Aorta (tissue), 5 donors: ENCODE measurements around the gene MYBPC3. TPM values are rescaled to one million over a fixed set of nuclear protein-coding genes. Genes with fewer than 3 reads are reported as not detected.

ENCODE experiments used
- ATAC-seq: fragments of 200-7000 bp; cut with Tn5 transposase; one replicate; pipeline ENCODE4 v1.9.1; 2022; ENCODE audit warnings: moderate library complexity; ENCODE audit not compliant: low FRiP score
- DNase-seq, 2 donors: peaks; one replicate each; pipeline ENCODE4 v3.0.0-alpha.2; 2020
- H3K27ac ChIP-seq, 2 donors: one replicate each; pipeline ENCODE4 v1.5.1; 2013; ENCODE audit warnings: low read length in 2 of 2, mild to moderate bottlenecking in 2 of 2, moderate library complexity in 2 of 2, control low read depth in 1 of 2, inconsistent platforms in 1 of 2, low read depth in 1 of 2
- H3K27me3 ChIP-seq, 2 donors: one replicate each; pipeline ENCODE4 v1.6.1; 2013; ENCODE audit warnings: control low read depth in 1 of 2, low read length in 1 of 2, mild to moderate bottlenecking in 1 of 2, moderate library complexity in 1 of 2; ENCODE audit not compliant: insufficient read depth in 2 of 2, control insufficient read depth in 1 of 2
- H3K36me3 ChIP-seq, 2 donors: one replicate each; pipeline ENCODE4 v1.6.1; 2013; ENCODE audit warnings: control low read depth in 1 of 2, low read length in 1 of 2, mild to moderate bottlenecking in 1 of 2; ENCODE audit not compliant: insufficient read depth in 2 of 2, control insufficient read depth in 1 of 2
- H3K4me1 ChIP-seq, 2 donors: one replicate each; pipeline ENCODE4 v1.6.1; 2013; ENCODE audit warnings: low read length in 2 of 2, control low read depth in 1 of 2, mild to moderate bottlenecking in 1 of 2, moderate library complexity in 1 of 2; ENCODE audit not compliant: insufficient read depth in 2 of 2, control insufficient read depth in 1 of 2
- H3K4me3 ChIP-seq, 2 donors: one replicate each; pipeline ENCODE4 v1.5.1; 2013; ENCODE audit warnings: low read length in 2 of 2, control low read depth in 1 of 2, mild to moderate bottlenecking in 1 of 2
- H3K9me3 ChIP-seq: one replicate; pipeline ENCODE4 v1.6.1; 2013; ENCODE audit warnings: mild to moderate bottlenecking, low read length; ENCODE audit not compliant: control insufficient read depth
- WGBS, 2 donors: extraction: QIAGEN DNeasy Blood & Tissue Kit; methylation state at CpG; one replicate each; pipeline ENCODE4 v1.1.7; 2013; 5-methylcytosine and 5-hydroxymethylcytosine counted together
- intact Hi-C, 2 donors: fragments of 100-400 bp; cut with DNase I; formaldehyde crosslinking; loops; one replicate each; pipeline versions ENCODE4 v1.14.2 to v1.15.0; 2022
- polyA plus RNA-seq, 2 donors: library from polyadenylated mRNA; stranded (reverse); fragments of 200-250 nt; gene quantifications; one replicate each; pipeline ENCODE4 v1.2.3, GENCODE V29; 2013
- total RNA-seq, 2 donors: library from RNA; stranded (reverse); fragmentation: NEBNext Ultra II Directional; extraction: Animal tissue kit (Norgen Biotek cat#: 25700); gene quantifications; one replicate each; pipeline ENCODE4 v1.2.1, GENCODE V29; 2021
- donor health status: healthy with polysubstance abuse.
- donor health status: Bipolar disorder and iron deficiency.
- donor health status: DM: no; HTN: no; CAD: no.
- donor health status: DM: no; HTN: no; CAD: no.
- donor health status: DM: yes; HTN: yes; CAD: no.

The MYBPC3 gene
- total and polyA plus RNA-seq, 4 donors = 0.03 to 1.9 (median 0.29) TPM

DNA sequence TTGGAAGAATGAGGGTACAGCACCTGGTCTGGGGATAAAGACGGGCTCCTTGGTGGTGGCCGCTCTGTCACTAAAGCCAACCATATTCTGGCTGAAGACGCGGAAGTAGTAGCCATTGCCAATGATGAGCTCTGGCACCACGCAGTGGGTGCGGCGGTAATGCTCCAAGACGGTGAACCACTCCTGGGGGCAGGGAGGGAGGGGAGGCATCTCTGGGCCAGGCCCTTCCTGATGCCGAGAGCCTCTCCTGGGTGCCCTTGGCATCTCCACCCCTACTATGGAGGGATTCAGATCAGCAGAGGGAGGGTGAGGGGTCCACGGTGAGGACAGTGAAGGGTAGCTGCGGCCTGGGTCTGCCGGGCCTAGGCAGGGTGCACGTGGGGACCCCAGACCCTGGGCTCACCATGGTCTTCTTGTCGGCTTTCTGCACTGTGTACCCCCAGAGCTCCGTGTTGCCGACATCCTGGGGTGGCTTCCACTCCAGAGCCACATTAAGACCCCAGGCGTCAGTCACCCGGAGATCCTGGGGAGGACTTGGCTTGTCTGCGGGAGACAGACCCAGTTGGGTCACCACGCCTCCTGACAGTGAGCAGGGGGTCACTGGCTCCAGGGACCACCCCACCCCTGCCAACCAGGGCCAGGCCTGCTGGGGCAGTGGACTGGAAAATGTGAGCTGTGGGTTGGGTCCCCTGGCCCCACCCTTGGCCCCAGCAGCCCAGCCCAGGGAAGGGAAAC is 19.5 kb downstream of the MYBPC3 start:
- H3K36me3 ChIP-seq = no peaks in the 10 kb centered on the region
- intact Hi-C loops = no loop called here
- no peak for ATAC-seq
- H3K9me3 ChIP-seq = no peaks in the 10 kb centered on the region
- DNase-seq = peak in 1 of 2 donors; percentile 57
- no peak overlapping the region for H3K4me3 ChIP-seq
- no peaks in the 10 kb centered on the region for H3K27me3 ChIP-seq
- no peaks in the 10 kb centered on the region for H3K4me1 ChIP-seq
- 91 to 93% methylated on average over 18 to 20 of the region's 20 CpGs for WGBS, 2 donors
- H3K27ac ChIP-seq = no peak overlapping the region

DNA sequence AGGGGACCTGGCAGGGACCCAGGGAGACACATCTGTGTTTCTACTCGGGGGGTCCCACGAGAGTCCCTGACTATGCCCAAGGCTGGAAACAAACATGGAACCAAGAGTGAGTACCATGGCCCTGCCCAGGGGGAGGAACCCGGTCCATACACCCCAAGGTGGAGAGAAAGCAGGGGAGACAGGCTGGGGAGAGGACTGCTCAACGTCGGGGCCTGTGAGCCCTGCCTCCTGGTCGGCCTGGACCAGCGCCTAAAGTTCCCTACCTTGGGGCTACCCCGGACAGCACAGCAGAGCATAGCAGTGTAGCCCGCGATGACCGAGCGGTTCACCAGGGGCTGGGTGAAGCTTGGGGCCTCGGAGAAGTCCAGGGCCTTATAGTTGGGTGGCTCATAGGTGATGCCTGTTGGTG is 20.2 kb downstream of the MYBPC3 start:
- no peaks in the 10 kb centered on the region for H3K27me3 ChIP-seq
- WGBS, 2 donors = 73 to 83% methylated on average over 13 of the region's 13 CpGs
- H3K9me3 ChIP-seq = no peaks in the 10 kb centered on the region
- no peak overlapping the region for H3K27ac ChIP-seq
- intact Hi-C loops = no loop called here
- no peak overlapping the region for H3K4me3 ChIP-seq
- no peaks in the 10 kb centered on the region for H3K4me1 ChIP-seq
- ATAC-seq (no peak), DNase-seq (peak in 1 of 2 donors; percentile 70)
- no peaks in the 10 kb centered on the region for H3K36me3 ChIP-seq

DNA sequence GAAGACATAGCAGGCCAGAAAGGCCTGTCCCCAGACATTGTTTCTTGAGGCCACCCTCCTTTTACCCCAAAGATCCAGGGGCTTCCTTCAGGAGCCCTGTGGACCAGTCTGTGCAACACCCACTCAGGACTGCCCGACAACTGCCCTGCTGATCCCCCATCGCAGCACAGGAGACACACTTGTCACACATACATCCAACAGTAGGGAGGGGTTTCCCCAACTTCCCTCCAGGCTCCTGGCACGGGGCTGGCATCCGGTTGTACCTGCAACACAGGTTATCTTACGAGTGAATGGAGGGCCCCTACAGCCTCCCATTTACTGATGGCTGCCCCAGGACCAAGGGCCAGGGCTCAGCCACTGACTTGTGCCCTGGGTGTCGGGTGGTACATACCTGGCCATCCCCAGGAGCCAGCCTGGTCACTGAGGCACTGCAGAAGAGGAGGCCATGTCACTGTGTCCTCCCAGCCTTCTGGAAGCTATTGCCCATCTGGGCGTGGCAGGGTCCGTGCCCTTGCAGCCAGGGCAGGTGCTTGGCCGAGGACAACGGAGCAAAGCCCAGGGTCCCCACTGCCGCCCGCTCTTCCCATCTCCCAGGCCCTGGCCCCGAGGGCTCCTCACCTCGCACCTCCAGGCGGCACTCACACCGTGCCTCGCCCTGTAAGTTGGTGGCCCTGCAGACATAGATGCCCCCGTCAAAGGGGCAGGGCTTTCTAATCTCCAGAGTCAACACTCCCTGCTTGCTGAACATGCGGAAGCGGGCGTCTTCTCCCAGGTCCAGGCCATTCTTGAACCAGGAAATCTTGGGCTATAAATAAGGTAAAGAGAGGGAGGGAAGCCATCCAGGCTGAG is 20.8 kb downstream of the MYBPC3 start:
- no peaks in the 10 kb centered on the region for H3K36me3 ChIP-seq
- H3K27me3 ChIP-seq = no peaks in the 10 kb centered on the region
- no peaks in the 10 kb centered on the region for H3K4me1 ChIP-seq
- H3K27ac ChIP-seq = no peak overlapping the region
- 79% methylated on average over 21 of the region's 21 CpGs for WGBS, 2 donors
- no peak overlapping the region for H3K4me3 ChIP-seq
- H3K9me3 ChIP-seq = no peaks in the 10 kb centered on the region
- DNase-seq (peak in 1 of 2 donors; percentile 63), ATAC-seq (no peak)
- intact Hi-C loops = no loop called here

DNA sequence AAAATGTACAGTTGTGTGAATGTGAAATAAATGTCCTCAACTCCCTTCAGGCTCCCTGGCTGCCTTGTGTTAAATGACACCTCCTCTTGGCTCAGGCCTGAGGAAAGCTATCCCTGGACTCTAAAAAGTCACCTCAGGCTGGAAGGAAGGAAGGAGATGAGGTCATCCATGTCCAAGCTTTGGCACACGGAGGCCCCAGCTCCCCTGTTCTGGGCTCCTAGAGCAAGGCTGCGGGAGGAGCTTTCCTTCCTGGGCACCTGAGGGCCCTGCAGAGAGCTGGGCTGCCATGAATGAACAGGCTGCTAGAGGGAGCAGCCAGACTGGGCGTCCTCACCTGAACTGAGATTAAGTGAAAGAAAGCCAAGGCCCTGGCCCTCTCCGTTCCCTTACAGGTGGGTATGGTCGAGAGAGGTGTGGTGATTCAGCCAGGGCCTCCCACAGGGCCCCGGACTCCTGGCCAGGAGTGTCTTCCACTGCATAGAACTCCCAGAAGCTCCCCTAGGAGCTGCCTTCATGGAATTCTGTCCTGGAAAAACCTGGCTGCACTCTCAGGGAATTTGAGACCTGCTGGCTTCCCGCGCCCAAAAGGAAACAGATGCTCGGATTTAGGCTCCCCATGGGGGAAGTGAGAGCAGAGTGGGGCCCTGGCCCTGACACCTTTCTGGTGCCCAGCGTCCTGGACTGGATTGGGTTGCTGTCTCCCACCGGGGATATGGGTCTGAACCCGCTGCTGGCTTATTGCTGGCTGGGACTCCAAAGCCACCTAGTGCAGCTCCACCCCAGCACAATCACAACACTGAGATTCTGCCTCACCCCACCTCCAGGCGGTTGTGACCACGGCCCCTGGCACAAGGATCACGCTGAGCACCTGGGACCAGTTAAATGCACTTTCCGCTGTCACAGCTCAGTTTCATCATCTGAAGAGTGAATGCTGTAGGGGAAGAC is 22.2 kb downstream of the MYBPC3 start:
- intact Hi-C loops = no loop called here
- ATAC-seq (no peak), DNase-seq (peak in 1 of 2 donors; percentile 60)
- no peaks in the 10 kb centered on the region for H3K36me3 ChIP-seq
- no peak overlapping the region for H3K27ac ChIP-seq
- no peaks in the 10 kb centered on the region for H3K9me3 ChIP-seq
- H3K4me3 ChIP-seq = no peak overlapping the region
- no peaks in the 10 kb centered on the region for H3K27me3 ChIP-seq
- WGBS, 2 donors = 63 to 64% methylated on average over 16 of the region's 16 CpGs
- H3K4me1 ChIP-seq = no peaks in the 10 kb centered on the region

DNA sequence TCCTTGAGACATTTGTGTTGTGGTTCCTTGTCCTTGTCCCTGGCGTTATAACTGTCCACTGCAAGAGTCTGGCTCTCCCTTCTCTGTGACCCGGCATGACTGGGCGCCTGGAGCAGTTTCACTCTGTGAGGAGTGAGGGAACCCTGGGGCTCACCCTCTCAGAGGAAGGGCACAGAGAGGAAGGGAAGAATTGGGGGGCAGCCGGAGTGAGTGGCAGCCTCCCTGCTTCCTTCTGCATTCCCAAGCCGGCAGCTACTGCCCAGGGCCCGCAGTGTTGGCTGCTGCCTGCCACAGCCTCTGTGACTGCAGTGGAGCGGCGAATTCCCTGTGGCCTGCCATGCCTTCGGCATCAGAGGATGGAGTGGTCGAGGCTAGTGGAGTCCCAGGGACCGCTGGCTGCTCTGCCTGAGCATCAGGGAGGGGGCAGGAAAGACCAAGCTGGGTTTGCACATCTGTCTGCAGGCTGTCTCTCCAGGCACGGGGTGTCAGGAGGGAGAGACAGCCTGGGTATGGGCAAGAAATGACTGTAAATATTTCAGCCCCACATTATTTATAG is 23.0 kb downstream of the MYBPC3 start:
- DNase-seq (peak in 1 of 2 donors; percentile 26), ATAC-seq (no peak)
- Histone ChIP-seq H3K36me3 (no peaks in the 10 kb centered on the region), H3K27ac (no peak overlapping the region), H3K9me3 (no peaks in the 10 kb centered on the region), H3K4me3 (no peak overlapping the region), H3K27me3 (no peaks in the 10 kb centered on the region), H3K4me1 (no peaks in the 10 kb centered on the region)
- 65 to 67% methylated on average over 12 of the region's 12 CpGs for WGBS, 2 donors
- intact Hi-C loops = no loop called here

DNA sequence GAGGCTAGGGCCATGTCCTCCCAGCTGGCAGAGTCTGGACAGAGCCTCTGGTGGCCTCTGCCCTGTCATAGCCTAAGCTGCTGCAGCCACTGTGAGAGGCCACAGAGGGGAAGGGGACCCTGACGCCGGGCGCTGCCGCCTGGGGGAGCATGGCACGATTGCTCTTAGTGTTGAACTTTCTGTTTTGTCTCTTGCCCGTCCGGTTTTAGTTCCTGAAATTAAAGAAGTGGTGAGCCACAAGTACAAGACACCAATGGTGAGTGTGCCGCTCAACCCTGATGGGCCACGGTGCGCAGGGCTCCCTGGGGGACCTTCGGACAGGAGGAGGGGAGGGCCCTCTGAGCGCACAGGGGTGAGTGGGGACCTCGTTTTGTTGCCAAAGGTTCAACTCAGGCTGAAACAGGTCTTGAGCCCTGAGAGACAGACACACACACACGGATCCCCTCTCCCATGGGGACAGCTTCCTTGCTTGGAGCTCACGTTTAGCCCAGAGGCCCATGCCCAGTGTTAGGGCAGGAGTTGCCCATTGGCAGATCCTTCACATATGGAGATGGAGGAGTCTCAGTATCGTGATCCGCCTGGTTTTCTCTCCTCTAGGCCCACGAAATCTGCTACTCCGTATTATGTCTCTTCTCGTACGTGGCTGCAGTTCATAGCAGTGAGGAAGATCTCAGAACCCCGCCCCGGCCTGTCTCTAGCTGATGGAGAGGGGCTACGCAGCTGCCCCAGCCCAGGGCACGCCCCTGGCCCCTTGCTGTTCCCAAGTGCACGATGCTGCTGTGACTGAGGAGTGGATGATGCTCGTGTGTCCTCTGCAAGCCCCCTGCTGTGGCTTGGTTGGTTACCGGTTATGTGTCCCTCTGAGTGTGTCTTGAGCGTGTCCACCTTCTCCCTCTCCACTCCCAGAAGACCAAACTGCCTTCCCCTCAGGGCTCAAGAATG is 23.8 kb downstream of the MYBPC3 start:
- intact Hi-C loops = no loop called here
- no peak for ATAC-seq
- Histone ChIP-seq H3K36me3 (no peaks in the 10 kb centered on the region), H3K4me1 (no peaks in the 10 kb centered on the region), H3K9me3 (no peaks in the 10 kb centered on the region), H3K27ac (no peak overlapping the region), H3K4me3 (no peak overlapping the region), H3K27me3 (no peaks in the 10 kb centered on the region)
- peak in 1 of 2 donors; percentile 76 for DNase-seq
- 82 to 86% methylated on average over 29 of the region's 29 CpGs for WGBS, 2 donors

DNA sequence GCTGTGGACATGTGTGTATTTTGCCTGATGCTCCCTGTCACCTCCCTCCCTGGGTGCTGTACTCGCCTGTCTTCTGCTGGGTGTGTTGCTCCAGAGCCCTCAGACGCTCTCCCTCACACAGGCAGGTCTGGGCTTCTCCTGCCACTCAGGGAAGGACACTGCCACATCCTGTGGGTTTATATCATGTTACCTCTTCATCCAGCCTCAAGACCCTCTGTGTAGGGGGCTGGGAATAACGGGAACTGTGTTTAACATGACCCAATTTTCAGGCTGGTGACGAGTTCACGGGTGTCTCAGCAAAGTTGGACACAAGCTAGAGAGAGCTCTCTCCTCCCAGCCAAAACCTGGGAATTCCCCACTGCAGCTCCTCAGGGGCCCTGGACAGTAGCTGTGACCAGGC is 24.6 kb downstream of the MYBPC3 start:
- DNase-seq (peak in 1 of 2 donors; percentile 44), ATAC-seq (no peak)
- intact Hi-C loops = no loop called here
- H3K36me3 ChIP-seq = no peaks in the 10 kb centered on the region
- WGBS, 2 donors = 92% methylated on average over 5 of the region's 5 CpGs
- H3K27me3 ChIP-seq = no peaks in the 10 kb centered on the region
- H3K4me1 ChIP-seq = no peaks in the 10 kb centered on the region
- H3K4me3 ChIP-seq = no peak overlapping the region
- no peaks in the 10 kb centered on the region for H3K9me3 ChIP-seq
- no peak overlapping the region for H3K27ac ChIP-seq
